Stromal cell of bone marrow (primary cell): Measurements from ENCODE around the gene CEBPB.

Experiments
- DNase-seq: peaks from one replicate; pipeline ENCODE4 v3.0.0-alpha.2; 2012; ENCODE audit warnings: low read depth

CEBPB gene

DNA sequence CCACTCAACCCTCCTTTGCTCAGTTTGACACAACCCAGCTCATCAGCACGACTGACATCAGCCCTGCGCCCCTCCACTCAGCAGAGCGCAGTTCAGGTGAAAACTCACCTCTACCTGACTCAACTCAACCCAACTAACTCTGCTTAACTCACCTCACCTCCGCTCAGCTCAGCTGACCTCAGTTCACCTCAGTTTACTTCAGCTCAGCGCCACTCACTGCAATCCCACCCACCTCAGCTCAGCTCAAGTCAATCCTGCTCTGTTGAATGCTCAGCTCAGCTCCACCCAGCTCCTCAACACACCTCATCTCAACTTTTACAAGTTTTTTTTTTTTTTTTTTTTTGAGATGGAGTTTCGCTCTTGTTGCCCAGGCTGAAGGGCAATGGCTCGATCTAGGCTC is 39.6 kb downstream of the CEBPB start:
- DNase-seq, result no peak

DNA sequence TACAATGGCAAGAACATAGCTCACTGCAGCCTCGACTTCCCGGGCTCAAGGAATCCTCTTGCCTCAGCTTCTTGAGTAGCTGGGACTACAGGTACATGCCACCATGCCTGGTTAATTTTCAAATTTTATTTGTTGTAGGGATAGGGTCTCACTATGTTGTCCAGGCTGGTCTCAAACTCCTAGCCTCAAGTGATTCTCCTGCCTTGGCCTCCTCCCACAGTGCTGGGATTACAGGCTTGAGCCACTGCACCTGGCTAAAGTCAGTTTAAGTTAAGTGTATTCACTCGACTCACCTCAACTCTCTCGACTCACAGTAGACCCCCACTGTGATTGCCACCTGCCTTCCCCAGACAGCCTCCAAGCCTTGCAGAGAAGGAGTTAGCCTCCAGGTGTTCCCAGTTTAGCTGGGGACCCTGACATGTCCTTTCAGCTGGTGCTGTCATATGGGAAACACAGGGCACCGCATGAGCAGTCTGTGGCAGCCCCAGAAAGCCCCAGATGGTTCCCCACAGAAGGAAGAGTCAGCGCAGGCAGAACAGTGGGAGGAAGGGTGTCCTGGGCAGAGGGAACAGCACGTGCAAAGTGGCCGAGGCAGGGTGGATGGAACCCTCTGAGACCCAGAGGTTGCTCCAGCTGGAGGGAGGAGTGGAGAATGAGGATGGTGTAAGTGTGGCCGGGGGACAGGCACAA is 40.4 kb downstream of the CEBPB start:
- DNase-seq, result no peak

DNA sequence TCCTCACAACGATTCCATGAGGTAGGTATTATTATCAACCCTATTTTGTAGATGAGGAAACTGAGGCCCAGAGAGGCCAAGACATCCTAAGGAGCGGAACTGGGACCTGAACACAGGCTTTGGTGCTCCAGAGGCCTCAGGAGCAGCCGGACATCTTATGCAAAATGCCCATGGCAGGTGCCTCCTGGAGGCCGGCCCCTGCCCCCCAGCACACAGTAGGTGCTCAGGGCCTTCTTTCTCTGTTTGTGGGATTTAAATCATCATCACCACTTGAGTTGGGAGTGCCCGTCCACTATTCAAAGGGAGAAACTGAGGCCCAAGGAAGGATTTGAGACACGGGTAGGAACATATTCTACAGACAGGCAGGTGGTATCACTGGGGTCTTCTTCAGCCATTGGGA is 41.2 kb downstream of the CEBPB start:
- no peak for DNase-seq

DNA sequence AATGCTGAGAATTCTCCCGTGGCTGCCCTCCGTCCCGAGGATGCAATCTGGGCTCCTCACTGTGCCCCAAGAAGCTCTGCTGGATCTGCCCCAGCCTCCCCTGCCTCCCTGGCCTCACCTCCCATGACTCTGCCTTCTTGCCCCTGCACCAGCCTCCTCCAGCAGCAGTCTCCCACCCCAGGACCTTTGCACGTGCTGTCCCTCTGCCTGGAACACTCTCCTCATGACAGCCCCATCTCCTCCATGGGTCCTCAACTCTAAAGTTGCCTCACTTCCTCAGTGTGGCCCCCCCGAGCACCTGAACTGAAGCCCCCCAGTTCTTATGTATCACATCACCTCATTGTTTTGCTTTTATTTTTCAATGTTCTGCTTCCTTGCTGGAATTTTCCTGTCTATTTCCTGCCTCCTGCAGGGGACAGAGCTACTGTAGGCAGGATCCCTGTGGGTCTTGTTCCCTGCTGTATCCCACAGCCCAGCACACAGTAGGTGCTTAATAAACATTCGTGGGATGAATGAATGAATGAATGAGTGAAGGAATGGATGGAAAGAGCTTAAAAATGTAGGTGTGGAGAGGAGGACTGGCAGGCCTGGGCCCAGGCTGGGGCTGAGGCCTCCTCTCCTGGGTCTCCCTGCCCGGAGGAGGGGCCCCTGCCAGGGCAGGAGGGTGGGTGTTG is 42.2 kb downstream of the CEBPB start:
- DNase-seq, result no peak

DNA sequence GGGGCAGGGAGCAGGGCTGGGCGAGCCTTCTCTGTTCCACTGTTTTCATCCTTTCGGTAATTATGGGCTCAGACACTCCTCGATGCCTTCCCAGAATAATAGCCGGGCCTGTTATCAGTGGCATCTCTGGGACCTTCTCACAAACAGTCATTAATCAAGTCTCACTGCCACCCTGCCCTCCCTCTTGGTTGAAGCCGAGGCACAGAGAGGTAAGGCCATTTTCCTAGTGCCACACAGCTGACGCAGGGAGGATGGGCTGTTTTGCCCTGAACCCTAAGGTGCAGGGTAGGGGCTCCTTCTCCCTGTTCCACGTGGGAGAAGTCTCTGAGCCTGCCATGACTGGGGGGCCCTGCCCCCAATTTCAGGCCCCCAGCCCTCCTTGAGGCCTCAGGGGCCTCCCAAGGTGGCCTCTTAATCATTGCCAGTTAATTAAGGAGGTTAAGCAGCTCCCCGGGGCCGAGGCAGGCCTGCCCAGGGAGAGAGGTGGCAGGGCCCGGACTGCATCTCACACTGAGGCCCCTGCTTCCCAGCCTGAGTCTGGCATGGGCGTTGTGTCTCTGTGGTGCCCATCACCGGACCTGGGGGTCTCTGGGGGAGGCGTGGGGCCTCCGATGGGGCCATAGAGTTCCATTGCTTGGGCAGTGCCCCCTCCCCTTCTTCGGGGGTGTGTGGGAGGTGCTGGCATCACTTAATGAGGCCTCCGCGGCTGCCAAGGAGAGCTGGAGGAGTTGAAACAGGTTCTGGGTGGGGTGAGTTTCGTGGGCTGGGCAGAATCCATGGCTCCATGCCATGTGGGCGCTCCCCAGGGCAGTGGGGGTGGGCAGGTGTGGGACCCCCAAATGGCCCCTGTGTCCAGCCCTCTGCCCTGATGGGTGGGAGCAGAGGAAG is 42.9 kb downstream of the CEBPB start:
- DNase-seq, result no peak

DNA sequence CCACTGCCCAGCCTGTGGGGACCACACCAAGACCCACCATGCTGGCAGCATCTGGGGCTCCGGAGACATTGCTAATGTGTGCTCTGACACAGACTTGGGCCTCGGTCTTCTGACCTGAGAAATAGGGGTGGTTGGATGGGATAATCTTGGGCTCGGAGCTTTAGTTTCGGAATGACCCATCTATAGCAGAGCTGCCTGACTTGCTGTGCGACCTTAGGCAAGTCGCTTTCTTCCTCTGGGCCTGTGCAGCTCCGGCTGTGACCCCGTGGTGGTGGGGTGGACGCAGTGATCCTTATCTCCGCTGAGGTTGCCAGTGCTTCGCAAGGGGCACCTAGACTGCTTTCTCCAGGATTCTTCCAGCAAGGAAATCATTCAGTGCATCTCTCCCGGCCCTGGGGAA is 43.7 kb downstream of the CEBPB start:
- no peak for DNase-seq

DNA sequence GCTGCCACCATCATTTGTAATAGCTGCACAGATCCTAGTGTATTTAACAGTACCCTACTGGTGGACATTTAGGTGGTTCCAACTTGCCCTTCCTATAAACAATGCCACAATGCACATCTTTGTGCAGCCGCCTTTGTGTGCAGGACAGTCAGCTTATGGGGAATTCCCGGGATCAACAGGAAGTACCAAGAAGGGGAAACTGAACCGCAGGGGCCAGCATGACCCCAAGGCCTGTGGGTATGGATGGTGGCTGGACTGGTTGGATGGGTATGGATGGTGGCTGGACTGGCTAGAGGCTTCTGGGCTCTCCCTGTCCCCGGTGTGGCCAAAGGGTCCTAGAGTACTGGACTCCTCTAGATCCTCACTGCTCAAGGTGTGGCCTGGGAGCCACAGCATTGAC is 46.7 kb downstream of the CEBPB start:
- DNase-seq, result no peak

DNA sequence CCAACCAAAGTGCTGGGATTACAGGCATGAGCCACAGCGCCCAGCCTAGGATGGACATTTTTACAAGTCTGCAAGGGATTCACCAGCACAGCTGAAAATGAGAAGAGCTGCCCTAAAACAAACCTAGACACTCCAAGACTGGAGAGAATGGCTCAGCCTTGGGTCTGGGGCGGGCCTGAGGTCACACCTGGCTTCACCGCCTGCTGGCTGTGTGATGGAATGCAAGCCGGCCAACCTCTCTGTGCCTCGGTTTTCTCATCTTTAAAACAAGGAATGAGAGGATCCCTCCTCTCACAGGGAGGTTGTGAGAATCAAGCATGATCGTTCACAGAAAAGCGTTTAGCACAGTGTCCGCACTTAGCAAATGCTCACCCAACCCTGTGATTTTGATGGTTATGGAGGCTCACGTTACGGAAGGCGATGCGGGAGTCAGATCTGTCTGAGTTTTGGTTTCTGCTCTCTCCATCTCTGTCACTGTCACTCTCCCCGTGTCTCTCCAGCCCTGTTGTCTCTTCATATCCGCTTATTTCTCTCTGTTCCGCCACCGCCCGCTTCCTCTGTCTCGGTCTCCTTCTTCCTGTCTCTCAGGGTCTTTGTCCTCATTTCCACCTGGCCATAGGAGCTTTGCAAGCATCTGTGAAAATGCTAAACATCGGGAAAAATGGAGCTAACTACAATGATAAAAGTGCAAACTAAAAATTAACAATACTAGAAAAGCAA is 47.6 kb downstream of the CEBPB start:
- no peak for DNase-seq

DNA sequence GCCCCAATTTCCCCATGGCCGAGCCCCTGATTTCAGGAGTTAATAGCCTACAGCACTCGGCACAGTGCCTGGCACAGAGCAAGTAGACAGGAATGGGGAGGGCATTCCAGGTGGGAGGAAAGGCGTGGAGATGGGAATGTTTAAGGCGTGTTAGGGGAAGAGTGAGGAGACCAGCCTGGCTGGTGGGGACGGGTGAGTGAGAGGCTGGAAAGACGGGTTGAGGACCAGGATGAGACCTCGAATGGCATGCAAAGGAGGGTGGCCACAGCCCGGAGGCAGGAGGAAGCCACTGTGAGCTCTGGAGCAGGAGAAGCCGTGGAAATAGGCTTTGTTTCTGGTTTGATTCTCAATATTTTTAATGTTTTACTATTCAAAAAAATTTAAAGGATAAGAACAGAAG is 49.5 kb downstream of the CEBPB start:
- DNase-seq, result no peak

DNA sequence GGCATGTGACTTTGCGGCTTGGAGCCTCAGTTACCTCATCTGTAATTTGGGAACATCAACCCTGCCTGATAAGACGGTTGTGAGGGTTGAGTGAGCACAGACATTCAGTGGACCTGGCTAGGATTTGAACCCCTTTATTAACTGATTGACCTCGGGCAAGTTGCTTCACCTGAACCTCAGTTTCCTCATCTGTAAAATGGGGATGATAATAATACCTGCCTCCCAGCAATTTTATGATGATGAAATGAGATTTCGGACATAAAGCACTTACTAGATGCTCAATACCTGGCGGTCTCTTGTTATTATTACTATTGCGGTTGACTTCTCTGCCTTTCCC is 51.5 kb downstream of the CEBPB start:
- no peak for DNase-seq
